Stimulated activated CD8-positive, alpha-beta memory T cell treated with anti-CD3 and anti-CD28 coated beads, Interleukin-7, amount 100 ng/mL, for 48 hours (primary cell): ENCODE results near the gene TULP1.
A peak's percentile ranks its signal among the peaks of the same experiment; 100 is the strongest.
"Not testable (repeated sequence)": the region's sequence is repeated elsewhere in the genome, so short reads cannot be mapped to it uniquely, and the experiment has no call there.

Source experiments
- DNase-seq, 2 donors: peaks; one replicate each; pipeline ENCODE4 v3.0.0-alpha.2; 2020; ENCODE audit warnings: low read depth in 1 of 2; ENCODE audit errors: extremely low read depth in 1 of 2

TULP1 gene

GRCh38 chr6:35512740-35513139 lies at the start of gene TULP1:
Gene TULP1, minus strand, starts transcription at chr6:35512896. Its CDS starts 38 bp downstream, at chr6:35512858.
- DNase-seq: no peak

- DNase-seq: no peak
These were observed 49.4 kb upstream of the TULP1 start for GRCh38 chr6:35562060-35562459.

GRCh38 chr6:35561113-35561512 lies 48.4 kb upstream of the TULP1 start:
- no peak for DNase-seq

- no peak for DNase-seq
These were observed 45.9 kb upstream of the TULP1 start for GRCh38 chr6:35558571-35558970.

GRCh38 chr6:35557239-35557638 lies 44.5 kb upstream of the TULP1 start:
- DNase-seq: no peak

- no peak for DNase-seq
These were observed 42.1 kb upstream of the TULP1 start for GRCh38 chr6:35554811-35555210.

GRCh38 chr6:35553315-35553714 lies 40.6 kb upstream of the TULP1 start:
- DNase-seq: no peak

GRCh38 chr6:35552285-35552917 lies 39.7 kb upstream of the TULP1 start:
- peak; percentile 14 to 17 for DNase-seq

GRCh38 chr6:35550437-35550836 lies 37.7 kb upstream of the TULP1 start:
- no peak for DNase-seq

- DNase-seq: no peak
These were observed 35.0 kb upstream of the TULP1 start for GRCh38 chr6:35547676-35548075.

GRCh38 chr6:35544769-35545361 lies 32.2 kb upstream of the TULP1 start:
- no peak for DNase-seq

GRCh38 chr6:35543459-35544193 lies 30.9 kb upstream of the TULP1 start:
- DNase-seq: no peak

GRCh38 chr6:35541836-35542235 lies 29.1 kb upstream of the TULP1 start:
- DNase-seq: no peak

- DNase-seq: no peak
These were observed 26.5 kb upstream of the TULP1 start for GRCh38 chr6:35539223-35539622.

GRCh38 chr6:35535847-35536246 lies 23.2 kb upstream of the TULP1 start:
- not testable (repeated sequence) for DNase-seq

- DNase-seq: no peak
These were observed 21.9 kb upstream of the TULP1 start for GRCh38 chr6:35534407-35535170.

GRCh38 chr6:35533981-35534380 lies 21.3 kb upstream of the TULP1 start:
- no peak for DNase-seq

- no peak for DNase-seq
These were observed 19.4 kb upstream of the TULP1 start for GRCh38 chr6:35532126-35532525.

GRCh38 chr6:35524380-35525020 lies 11.8 kb upstream of the TULP1 start:
- no peak for DNase-seq

- DNase-seq: peak; percentile 45 to 47
These were observed 10.3 kb upstream of the TULP1 start for GRCh38 chr6:35522660-35523658.
